Ureter (tissue), 1 donor: ENCODE measurements around the gene BRINP2. TPM values are rescaled to one million over a fixed set of nuclear protein-coding genes. Genes with fewer than 3 reads are reported as not detected.

Experiments used
- DNase-seq: peaks from one replicate; pipeline ENCODE4 v3.0.0-alpha.2; 2020; ENCODE audit warnings: low spot score
- total RNA-seq: library from RNA; stranded (reverse); gene quantifications from one replicate; pipeline ENCODE4 v1.2.4, GENCODE V29; 2023
- donor health status: DM: yes; HTN: yes; CAD: no.

The BRINP2 gene
- total RNA-seq, 1 donor from 2014 or later = not detected

- DNase-seq = no peak
Observed at GRCh38 chr1:177223359-177223758, 52.6 kb downstream of the BRINP2 start.

DNA sequence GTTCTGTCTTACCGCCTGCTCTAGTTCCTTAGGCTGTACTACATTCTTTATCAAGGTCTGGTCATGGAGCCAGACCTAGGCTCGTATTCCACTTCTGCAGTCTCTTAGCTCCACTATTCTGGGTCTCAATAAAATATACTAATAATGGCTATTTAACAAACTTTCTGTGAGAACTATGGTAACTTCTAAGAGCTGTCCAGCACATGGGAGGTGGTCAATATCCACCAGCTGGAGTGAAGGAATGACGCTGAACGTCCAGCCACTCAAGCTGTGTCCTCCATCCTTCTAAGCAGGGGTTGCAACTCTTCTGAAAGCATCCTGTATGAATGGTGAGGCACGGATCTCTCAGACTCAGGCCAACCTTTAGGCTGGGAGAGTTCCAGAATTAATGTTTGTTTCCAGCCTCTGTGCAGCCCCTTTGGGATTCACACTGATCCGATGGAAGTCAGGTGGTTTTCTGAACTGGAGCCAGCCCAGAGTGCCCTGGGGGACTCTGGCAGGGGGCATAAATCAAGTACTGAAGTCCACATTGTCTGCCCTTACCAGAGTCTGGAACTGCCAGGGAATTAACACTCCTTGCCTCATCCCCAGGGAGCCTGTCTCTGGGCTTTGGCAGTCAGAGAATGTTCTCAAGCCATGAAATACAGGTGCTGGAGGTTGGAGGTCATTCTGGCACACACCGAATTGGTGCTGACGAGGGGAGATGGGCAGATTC, 57.4 kb downstream of the BRINP2 start:
- no peak for DNase-seq

- no peak for DNase-seq
Observed at GRCh38 chr1:177228693-177229065, 57.9 kb downstream of the BRINP2 start.

DNA sequence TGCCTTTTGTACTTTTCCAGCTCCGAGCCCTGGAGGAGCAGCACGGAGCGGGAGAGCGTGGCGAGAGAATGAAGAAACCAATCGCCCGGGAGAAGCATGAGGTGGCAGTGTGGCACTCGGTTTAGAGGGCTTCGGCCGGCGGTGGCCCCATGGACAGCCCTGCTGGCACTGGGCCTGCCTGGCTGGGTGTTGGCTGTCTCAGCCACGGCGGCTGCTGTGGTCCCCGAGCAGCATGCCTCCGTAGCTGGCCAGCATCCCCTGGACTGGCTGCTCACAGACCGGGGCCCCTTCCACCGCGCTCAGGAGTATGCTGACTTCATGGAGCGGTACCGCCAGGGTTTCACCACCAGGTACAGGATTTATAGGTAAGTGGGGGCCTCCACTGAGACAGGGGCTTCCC, 59.0 kb downstream of the BRINP2 start:
- no peak for DNase-seq

DNA sequence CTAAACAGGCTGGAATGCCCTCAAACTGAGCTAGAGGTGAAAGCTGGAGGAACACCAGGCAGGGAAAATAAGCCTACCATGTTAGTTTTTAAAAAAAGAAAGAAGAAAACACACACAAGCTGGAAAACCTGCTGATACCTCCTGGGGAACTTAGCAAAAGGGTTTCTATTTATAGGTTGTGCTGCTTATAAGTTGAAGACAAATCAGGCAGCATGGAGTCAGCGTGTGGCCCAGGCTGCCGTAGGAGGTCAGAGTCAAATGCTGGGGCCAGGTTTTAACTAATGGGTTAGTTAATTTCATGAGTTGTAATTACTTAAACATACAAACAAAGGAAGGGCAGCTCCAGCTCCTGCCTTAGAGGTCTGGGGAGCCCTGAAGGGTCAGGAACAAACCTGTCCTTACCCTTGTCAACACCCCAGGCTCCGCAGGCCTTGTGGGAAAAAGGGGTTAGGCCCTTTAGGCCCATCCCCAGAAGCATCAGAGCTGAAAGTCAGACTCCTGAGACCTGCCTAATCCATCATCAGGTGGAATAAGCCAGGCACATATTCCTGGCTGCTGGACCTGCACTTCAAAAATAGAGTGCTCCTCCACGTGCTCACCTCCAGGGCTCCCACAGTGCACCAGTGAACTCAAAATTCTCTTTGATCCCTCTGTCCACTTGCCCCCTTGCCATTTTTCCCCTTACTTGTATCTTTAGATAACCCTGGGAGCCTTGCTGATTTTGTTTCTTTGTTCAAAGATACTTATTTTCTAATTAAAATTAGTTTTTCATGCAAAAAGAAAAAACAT, 59.7 kb downstream of the BRINP2 start:
- no peak for DNase-seq

DNA sequence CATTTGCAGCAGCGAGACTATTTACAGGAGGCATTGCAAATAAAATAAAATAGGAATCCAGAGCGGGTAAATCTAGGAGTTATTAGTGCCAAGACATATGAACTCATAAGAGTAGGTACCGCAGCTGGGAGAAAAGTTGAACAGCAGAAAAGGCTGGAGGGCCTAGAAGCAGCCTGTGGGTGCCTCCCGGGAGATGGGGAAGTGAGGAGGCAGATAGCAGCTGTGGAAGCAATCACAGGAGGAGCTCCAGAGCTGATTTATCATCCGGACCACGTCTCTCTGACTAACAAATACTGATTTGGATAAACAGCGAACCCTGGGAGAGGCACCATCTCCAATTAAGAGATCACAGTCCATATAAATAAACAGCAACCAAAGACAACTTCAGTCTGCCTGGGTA, 64.6 kb downstream of the BRINP2 start:
- DNase-seq = no peak

DNA sequence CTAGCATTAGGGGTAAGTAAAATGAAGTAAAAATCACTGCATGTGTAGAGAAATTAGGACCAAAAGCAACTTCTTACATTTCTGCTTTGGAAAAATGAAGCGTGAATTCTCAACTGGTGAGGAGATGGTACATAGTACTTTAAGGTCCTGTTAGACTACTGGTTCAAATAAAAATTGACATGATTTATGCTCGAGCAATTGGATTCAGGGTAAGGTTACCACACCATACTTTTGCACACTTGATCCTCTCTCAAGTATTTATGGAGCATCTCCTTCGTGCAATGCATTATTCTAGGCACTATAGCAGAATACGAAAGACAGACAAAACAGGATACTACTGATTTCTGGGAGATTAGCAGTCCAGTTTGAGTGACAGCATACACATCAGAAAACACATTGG, 66.2 kb downstream of the BRINP2 start:
- DNase-seq = no peak

GRCh38 chr1:177238967-177239366, 68.2 kb downstream of the BRINP2 start:
- DNase-seq = no peak

DNA sequence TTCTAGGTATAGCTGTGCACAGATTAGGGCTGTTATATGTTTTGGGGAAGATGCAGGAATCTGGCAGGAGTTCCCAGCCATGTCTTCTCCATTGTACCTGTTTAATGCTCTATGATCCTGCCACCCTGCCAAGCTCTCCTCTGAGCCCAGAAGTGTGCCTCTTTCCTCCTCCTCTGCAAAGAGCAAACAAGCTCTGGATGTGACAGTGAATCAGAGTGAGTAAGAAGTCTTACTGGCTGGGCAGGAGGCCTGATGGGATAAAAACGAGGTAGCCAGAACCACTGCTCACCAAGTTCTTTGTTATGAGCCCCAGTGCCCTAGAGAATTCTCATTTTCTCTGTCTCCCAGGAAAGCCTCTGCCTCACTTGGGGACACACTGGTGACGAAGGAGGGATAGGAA, 69.0 kb downstream of the BRINP2 start:
- no peak for DNase-seq

DNA sequence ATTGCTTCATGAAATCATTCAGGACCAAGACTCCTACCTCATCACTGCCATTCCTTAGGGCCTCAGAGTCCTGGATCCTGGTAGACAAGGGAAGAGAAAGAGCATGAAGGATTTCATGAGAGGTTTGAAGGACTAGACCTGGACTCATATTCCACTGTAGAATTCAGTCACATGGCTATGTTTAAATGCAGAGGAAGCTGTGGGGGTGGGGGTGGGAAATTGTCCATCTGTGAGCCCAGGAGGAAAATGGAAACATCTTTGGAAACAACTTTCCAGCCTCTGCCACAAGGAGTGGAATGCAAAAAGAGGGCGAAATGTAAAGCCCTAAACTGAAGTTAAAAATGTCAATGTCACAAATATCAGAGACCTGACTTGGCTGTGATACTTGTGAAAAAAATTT, 73.0 kb downstream of the BRINP2 start:
- DNase-seq = no peak

- no peak for DNase-seq
Observed at GRCh38 chr1:177246710-177247580, 76.2 kb downstream of the BRINP2 start.

- DNase-seq = no peak
Observed at GRCh38 chr1:177247623-177248176, 76.9 kb downstream of the BRINP2 start.

DNA sequence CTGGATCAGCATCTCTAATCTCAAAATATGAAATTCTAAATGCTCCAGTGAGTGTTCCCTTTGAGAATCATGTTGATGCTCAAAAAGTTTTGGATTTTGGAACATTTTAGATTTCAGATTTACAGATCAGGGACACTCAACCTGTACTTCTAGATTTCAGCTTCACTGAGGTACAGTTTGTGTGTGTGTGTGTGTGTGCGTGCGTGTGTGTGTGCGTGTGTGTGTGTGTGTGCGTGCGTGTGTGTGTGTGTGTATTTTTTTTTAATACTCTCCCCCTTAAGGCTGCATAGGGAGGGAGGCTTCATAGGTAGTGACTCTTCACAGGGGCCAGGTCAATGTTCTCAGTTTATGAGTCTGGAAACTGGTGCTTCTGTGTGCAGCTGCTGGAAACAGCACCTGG, 77.5 kb downstream of the BRINP2 start:
- no peak for DNase-seq

DNA sequence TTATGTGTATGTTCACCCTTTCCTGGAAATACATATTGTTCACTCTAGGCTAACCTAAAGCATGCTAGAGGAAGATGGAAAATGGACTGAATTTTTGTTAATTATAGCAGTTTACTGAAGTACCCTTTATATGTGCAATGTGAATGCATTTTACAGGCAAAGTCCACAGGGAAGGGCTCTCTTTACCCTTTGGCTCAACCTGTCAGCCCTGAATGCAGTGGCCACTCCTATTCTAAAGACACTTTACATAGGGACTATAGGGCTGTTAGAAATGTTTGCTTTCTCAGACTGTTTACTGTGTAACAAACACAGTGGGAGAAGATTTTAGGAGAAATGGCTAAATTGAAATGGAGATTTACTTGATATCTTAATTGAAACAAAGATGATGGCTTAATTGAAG, 78.5 kb downstream of the BRINP2 start:
- no peak for DNase-seq

DNA sequence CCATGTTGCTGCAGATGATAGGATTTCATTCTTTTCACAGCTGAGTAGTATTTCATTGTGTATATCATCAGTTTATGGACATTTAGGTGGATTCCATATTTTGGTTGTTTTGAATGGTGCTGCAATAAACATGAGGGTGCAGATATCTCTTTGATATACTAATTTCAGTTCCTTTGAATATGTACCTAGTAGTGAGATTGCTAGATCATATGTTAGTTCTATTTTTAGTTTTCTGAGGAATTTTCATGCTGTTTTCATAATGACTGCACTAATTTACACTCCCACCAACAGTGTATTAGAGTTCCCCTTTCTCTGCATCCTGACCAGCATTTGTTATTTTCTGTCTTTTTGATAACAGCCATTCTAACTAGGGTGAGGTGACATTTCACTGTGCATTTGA, 82.1 kb downstream of the BRINP2 start:
- no peak for DNase-seq

GRCh38 chr1:177255411-177255810, 84.7 kb downstream of the BRINP2 start:
- DNase-seq = no peak

GRCh38 chr1:177256153-177257075, 85.7 kb downstream of the BRINP2 start:
- peak; percentile 63 for DNase-seq

GRCh38 chr1:177257128-177257527, 86.4 kb downstream of the BRINP2 start:
- DNase-seq = no peak

GRCh38 chr1:177257576-177257975, 86.8 kb downstream of the BRINP2 start:
- no peak for DNase-seq

DNA sequence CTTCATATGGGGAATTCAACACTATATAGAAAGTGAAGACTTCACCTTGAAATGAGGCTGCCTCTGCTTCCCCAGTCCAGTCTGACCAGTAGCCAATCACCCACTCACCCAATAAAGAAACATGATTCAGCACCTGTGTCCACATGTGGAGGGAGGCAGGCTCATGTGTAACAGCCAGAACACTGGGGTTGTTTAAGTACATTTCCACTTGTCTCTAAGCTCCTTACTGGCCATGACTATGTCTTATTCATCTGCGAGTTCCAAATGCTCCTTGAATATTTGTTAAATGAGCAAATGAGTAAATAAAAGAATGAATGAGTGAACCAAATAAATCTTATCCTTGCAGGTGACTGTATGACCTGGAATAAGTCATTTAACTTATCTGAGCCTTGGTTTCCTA, 100.1 kb downstream of the BRINP2 start:
- DNase-seq = no peak

GRCh38 chr1:177273141-177273540, 102.4 kb downstream of the BRINP2 start:
- DNase-seq = no peak
